Camera-type eye (tissue), 1 donor: Measurements from ENCODE around the gene CTXN3. TPM values are rescaled to one million over a fixed set of nuclear protein-coding genes. Genes with fewer than 3 reads are reported as not detected.

Source experiments
- total RNA-seq: library from RNA; depleted of rRNA; stranded (reverse); fragments of >200 nt; gene quantifications from one replicate; pipeline ENCODE4 v1.2.3, GENCODE V29; 2014

Gene CTXN3
- 4.0 TPM for total RNA-seq

GRCh38 chr5:127649018-127649439 lies at the start of gene CTXN3:
Gene CTXN3 (plus strand): TSS chr5:127649082. CDS start chr5:127657522, 8,440 bp downstream.

GRCh38 chr5:127702926-127703561 lies 54.2 kb downstream of the CTXN3 start, which contains the start of gene CCDC192:
Gene CCDC192 (plus strand): TSS chr5:127703391. CDS start chr5:127703446, 55 bp downstream.

Other genes starting within 250 kb of the CTXN3 start
- 72.5 TPM for gene PRRC1, start 131.4 kb upstream of the CTXN3 start, total RNA-seq
- not detected for gene CCDC192, start 54.3 kb downstream of the CTXN3 start, total RNA-seq